Stimulated activated effector memory CD8-positive, alpha-beta T cell treated with anti-CD3 and anti-CD28 coated beads, Interleukin-12 subunit alpha, Interleukin-12 subunit beta, amount 100 ng/mL, for 72 hours (primary cell): ENCODE results near the gene SP140.
A peak's percentile ranks its signal among the peaks of the same experiment; 100 is the strongest.
"Not testable (repeated sequence)": the region's sequence is repeated elsewhere in the genome, so short reads cannot be mapped to it uniquely, and the experiment has no call there.

Experiments
- ATAC-seq: fragments of 150-1000 bp; cut with Tn5 transposase; 2 replicates; pipeline ENCODE4 v1.10.0; 2021
- DNase-seq, 2 donors: peaks; one replicate each; pipeline ENCODE4 v3.0.0; 2021 to 2022; ENCODE audit warnings: low spot score in 2 of 2
- H3K27ac Mint-ChIP-seq: one replicate; pipeline ENCODE4 v1.8.0; 2022; ENCODE audit warnings: mild to moderate bottlenecking, mixed read lengths
- H3K36me3 Mint-ChIP-seq: one replicate; pipeline ENCODE4 v1.8.0; 2022; ENCODE audit warnings: mild to moderate bottlenecking, mixed read lengths
- H3K4me1 Mint-ChIP-seq: one replicate; pipeline ENCODE4 v1.8.0; 2022; ENCODE audit warnings: mixed read lengths
- H3K4me3 Mint-ChIP-seq: one replicate; pipeline ENCODE4 v1.8.0; 2022; ENCODE audit warnings: mild to moderate bottlenecking, mixed read lengths
- H3K9me3 Mint-ChIP-seq: one replicate; pipeline ENCODE4 v1.8.0; 2022; ENCODE audit warnings: mixed read lengths

The SP140 gene

GRCh38 chr2:230218421-230218820 is 7.1 kb upstream of the SP140 start:
- Mint-ChIP-seq H3K9me3 (no peaks in the 10 kb centered on the region), H3K4me1 (peaks cover 67% of the 10 kb centered on the region), H3K4me3 (peak overlapping the region; percentile 94), H3K36me3 (peaks cover 54% of the 10 kb centered on the region), H3K27ac (peak overlapping the region; percentile 9)
- ATAC-seq (no peak), DNase-seq (no peak)

- H3K9me3 Mint-ChIP-seq: no peaks in the 10 kb centered on the region
- peak within 1 kb of the TSS; percentile 95 for H3K27ac Mint-ChIP-seq
- H3K4me1 Mint-ChIP-seq: peaks cover 73% of the 10 kb centered on the region
- ATAC-seq (peak; percentile 92), DNase-seq (peak; percentile 49 to 88)
- H3K4me3 Mint-ChIP-seq: peak within 1 kb of the TSS; percentile 94
- H3K36me3 Mint-ChIP-seq: peaks cover 44% of the 10 kb centered on the region
Observed at GRCh38 chr2:230219419-230220331, 5.9 kb upstream of the SP140 start, which contains the start of gene SP110. SP110 (minus strand) TSS chr2:230219984; CDS start chr2:230216927, 3,057 bp downstream.

- peak overlapping the region; percentile 95 for H3K27ac Mint-ChIP-seq
Observed at GRCh38 chr2:230220347-230220969, 5.1 kb upstream of the SP140 start.

GRCh38 chr2:230221493-230221892 is 4.0 kb upstream of the SP140 start:
- Mint-ChIP-seq H3K4me3 (no peak overlapping the region), H3K9me3 (no peaks in the 10 kb centered on the region), H3K27ac (no peak overlapping the region), H3K36me3 (peaks cover 38% of the 10 kb centered on the region), H3K4me1 (peaks cover 75% of the 10 kb centered on the region)
- DNase-seq: no peak
- ATAC-seq: no peak

More at GRCh38 chr2:230220347-230220969, 5.1 kb upstream of the SP140 start:
- Mint-ChIP-seq H3K4me1 (peaks cover 78% of the 10 kb centered on the region), H3K4me3 (peak overlapping the region; percentile 94), H3K36me3 (peaks cover 39% of the 10 kb centered on the region), H3K9me3 (no peaks in the 10 kb centered on the region)
- DNase-seq (no peak), ATAC-seq (no peak)

- peaks cover 31% of the 10 kb centered on the region for H3K36me3 Mint-ChIP-seq
- peaks cover 74% of the 10 kb centered on the region for H3K4me1 Mint-ChIP-seq
- H3K27ac Mint-ChIP-seq: peak overlapping the region; percentile 18
- H3K9me3 Mint-ChIP-seq, H3K4me3 Mint-ChIP-seq, ATAC-seq, DNase-seq: not testable (repeated sequence)
Observed at GRCh38 chr2:230222829-230223228, 2.7 kb upstream of the SP140 start.

GRCh38 chr2:230224458-230224857 is 1.1 kb upstream of the SP140 start:
- H3K36me3 Mint-ChIP-seq: peaks cover 31% of the 10 kb centered on the region
- peaks cover 76% of the 10 kb centered on the region for H3K4me1 Mint-ChIP-seq
- peak overlapping the region; percentile 90 for H3K4me3 Mint-ChIP-seq
- ATAC-seq: no peak
- DNase-seq: no peak
- H3K27ac Mint-ChIP-seq: peak overlapping the region; percentile 99
- no peaks in the 10 kb centered on the region for H3K9me3 Mint-ChIP-seq

- Mint-ChIP-seq H3K4me1 (peaks cover 79% of the 10 kb centered on the region), H3K36me3 (peaks cover 39% of the 10 kb centered on the region), H3K27ac (peak overlapping the region; percentile 99), H3K4me3 (peak overlapping the region; percentile 90), H3K9me3 (peaks cover 5% of the 10 kb centered on the region)
- ATAC-seq (peak; percentile 53), DNase-seq (peak in 1 of 2 donors; percentile 58)
Observed at GRCh38 chr2:230226051-230226551, 565 bp downstream of the SP140 start.

GRCh38 chr2:230227216-230227615 is 1.7 kb downstream of the SP140 start:
- H3K36me3 Mint-ChIP-seq: peaks cover 45% of the 10 kb centered on the region
- peak overlapping the region; percentile 77 for H3K27ac Mint-ChIP-seq
- peak overlapping the region; percentile 90 for H3K4me3 Mint-ChIP-seq
- H3K4me1 Mint-ChIP-seq: peaks cover 79% of the 10 kb centered on the region
- ATAC-seq: no peak
- H3K9me3 Mint-ChIP-seq: peaks cover 5% of the 10 kb centered on the region
- DNase-seq: no peak

- peak overlapping the region; percentile 90 for H3K4me3 Mint-ChIP-seq
- peaks cover 5% of the 10 kb centered on the region for H3K9me3 Mint-ChIP-seq
- no peak overlapping the region for H3K27ac Mint-ChIP-seq
- peaks cover 68% of the 10 kb centered on the region for H3K36me3 Mint-ChIP-seq
- ATAC-seq (no peak), DNase-seq (no peak)
- H3K4me1 Mint-ChIP-seq: peaks cover 67% of the 10 kb centered on the region
Observed at GRCh38 chr2:230230087-230230486, 4.6 kb downstream of the SP140 start.

GRCh38 chr2:230230496-230231200 is 5.1 kb downstream of the SP140 start:
- Mint-ChIP-seq H3K27ac (peak overlapping the region; percentile 2), H3K36me3 (peaks cover 70% of the 10 kb centered on the region), H3K4me3 (peak overlapping the region; percentile 90), H3K9me3 (peaks cover 5% of the 10 kb centered on the region), H3K4me1 (peaks cover 64% of the 10 kb centered on the region)
- DNase-seq: no peak
- no peak for ATAC-seq

GRCh38 chr2:230231251-230231650 is 5.7 kb downstream of the SP140 start:
- peaks cover 5% of the 10 kb centered on the region for H3K9me3 Mint-ChIP-seq
- H3K4me1 Mint-ChIP-seq: peaks cover 58% of the 10 kb centered on the region
- peaks cover 70% of the 10 kb centered on the region for H3K36me3 Mint-ChIP-seq
- ATAC-seq (no peak), DNase-seq (no peak)
- peak overlapping the region; percentile 2 for H3K27ac Mint-ChIP-seq
- H3K4me3 Mint-ChIP-seq: peak overlapping the region; percentile 90

GRCh38 chr2:230234122-230234722 is 8.7 kb downstream of the SP140 start:
- H3K27ac Mint-ChIP-seq: peak overlapping the region; percentile 76

GRCh38 chr2:230234845-230235244 is 9.3 kb downstream of the SP140 start:
- Mint-ChIP-seq H3K36me3 (peaks cover 95% of the 10 kb centered on the region), H3K27ac (peak overlapping the region; percentile 76), H3K4me3 (peak overlapping the region; percentile 40), H3K9me3 (peaks cover 5% of the 10 kb centered on the region), H3K4me1 (peaks cover 34% of the 10 kb centered on the region)
- ATAC-seq: peak; percentile 96
- no peak for DNase-seq

More at GRCh38 chr2:230234122-230234722, 8.7 kb downstream of the SP140 start:
- Mint-ChIP-seq H3K4me1 (peaks cover 36% of the 10 kb centered on the region), H3K9me3 (peaks cover 5% of the 10 kb centered on the region), H3K36me3 (peaks cover 95% of the 10 kb centered on the region), H3K4me3 (peak overlapping the region; percentile 40)
- peak; percentile 64 for ATAC-seq
- no peak for DNase-seq

GRCh38 chr2:230244211-230244610 is 18.7 kb downstream of the SP140 start:
- Mint-ChIP-seq H3K27ac (no peak overlapping the region), H3K4me3 (no peak overlapping the region), H3K36me3 (peaks cover 34% of the 10 kb centered on the region), H3K9me3 (no peaks in the 10 kb centered on the region), H3K4me1 (no peaks in the 10 kb centered on the region)
- ATAC-seq (peak; percentile 59), DNase-seq (no peak)
